Ovary (tissue), 3 donors: ENCODE results near the gene IL1RAPL2.

ENCODE experiments used
- CTCF ChIP-seq, 3 donors: fragments of 450-650 bp in 2 of 3; fragments of 200-600 bp in 1 of 3; IDR thresholded peaks; one replicate each; pipeline versions ENCODE4 v1.5.1 to v1.8.0; 2016 to 2022; ENCODE audit warnings: antibody characterized with exemption in 3 of 3, mild to moderate bottlenecking in 1 of 3
- EP300 ChIP-seq: sonication (generic); formaldehyde crosslinking; IDR thresholded peaks from one replicate; pipeline ENCODE4 v1.6.1; 2017; ENCODE audit warnings: antibody characterized with exemption
- POLR2A ChIP-seq: fragments of 450-650 bp; IDR thresholded peaks from one replicate; pipeline ENCODE4 v1.6.1; 2017; ENCODE audit warnings: antibody characterized with exemption, mild to moderate bottlenecking, moderate library complexity
- donor health status: DM: no; HTN: no; CAD: no.

- TF ChIP-seq POLR2A (no peak), CTCF (IDR thresholded peaks at IDR 0.05) (no peak), EP300 (no peak)
These were observed 484.9 kb downstream of the IL1RAPL2 start for GRCh38 chrX:105050921-105051320.
